ENCODE measurements around the gene CAPN3.

DNA sequence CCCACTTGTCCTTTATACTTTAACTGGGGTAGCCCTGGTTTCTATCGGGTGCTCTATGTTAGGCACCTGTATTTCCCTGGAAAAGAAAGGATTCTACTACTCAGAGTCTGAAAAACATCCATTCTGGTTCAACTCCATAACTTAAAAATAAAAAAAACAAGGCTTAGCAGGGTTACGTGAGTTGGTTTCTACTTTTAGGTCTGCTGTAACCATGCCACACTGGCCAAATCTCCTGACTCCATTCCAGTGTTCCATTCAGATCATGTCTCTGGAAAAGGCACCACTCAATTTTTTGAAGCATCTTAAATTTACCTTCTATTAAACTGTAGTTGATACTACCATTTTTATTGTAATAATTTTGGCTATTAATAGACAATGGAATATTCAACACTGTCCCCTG lies 62.1 kb downstream of the CAPN3 start:
- TF ChIP-seq TAF1 (IDR thresholded peaks at IDR 0.05; ENCODE audit: low read depth) (no peak), EP300 (IDR thresholded peaks at IDR 0.05; ENCODE audit: borderline replicate concordance) (no peak), FOXM1 (IDR thresholded peaks at IDR 0.05; ENCODE audit: borderline replicate concordance, low read depth) (no peak), TCF12 (IDR thresholded peaks at IDR 0.05; ENCODE audit: low read depth) (no peak), YY1 (IDR thresholded peaks at IDR 0.05; ENCODE audit: low read depth) (no peak), RAD21 (IDR thresholded peaks at IDR 0.05; ENCODE audit: low read depth) (no peak), EGR1 (IDR thresholded peaks at IDR 0.05) (no peak), TEAD4 (IDR thresholded peaks at IDR 0.05) (no peak)
- TF ChIP-seq, protein P1, sequence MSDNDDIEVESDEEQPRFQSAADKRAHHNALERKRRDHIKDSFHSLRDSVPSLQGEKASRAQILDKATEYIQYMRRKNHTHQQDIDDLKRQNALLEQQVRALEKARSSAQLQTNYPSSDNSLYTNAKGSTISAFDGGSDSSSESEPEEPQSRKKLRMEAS (IDR thresholded peaks at IDR 0.05) = no peak
- TF ChIP-seq, protein P2, sequence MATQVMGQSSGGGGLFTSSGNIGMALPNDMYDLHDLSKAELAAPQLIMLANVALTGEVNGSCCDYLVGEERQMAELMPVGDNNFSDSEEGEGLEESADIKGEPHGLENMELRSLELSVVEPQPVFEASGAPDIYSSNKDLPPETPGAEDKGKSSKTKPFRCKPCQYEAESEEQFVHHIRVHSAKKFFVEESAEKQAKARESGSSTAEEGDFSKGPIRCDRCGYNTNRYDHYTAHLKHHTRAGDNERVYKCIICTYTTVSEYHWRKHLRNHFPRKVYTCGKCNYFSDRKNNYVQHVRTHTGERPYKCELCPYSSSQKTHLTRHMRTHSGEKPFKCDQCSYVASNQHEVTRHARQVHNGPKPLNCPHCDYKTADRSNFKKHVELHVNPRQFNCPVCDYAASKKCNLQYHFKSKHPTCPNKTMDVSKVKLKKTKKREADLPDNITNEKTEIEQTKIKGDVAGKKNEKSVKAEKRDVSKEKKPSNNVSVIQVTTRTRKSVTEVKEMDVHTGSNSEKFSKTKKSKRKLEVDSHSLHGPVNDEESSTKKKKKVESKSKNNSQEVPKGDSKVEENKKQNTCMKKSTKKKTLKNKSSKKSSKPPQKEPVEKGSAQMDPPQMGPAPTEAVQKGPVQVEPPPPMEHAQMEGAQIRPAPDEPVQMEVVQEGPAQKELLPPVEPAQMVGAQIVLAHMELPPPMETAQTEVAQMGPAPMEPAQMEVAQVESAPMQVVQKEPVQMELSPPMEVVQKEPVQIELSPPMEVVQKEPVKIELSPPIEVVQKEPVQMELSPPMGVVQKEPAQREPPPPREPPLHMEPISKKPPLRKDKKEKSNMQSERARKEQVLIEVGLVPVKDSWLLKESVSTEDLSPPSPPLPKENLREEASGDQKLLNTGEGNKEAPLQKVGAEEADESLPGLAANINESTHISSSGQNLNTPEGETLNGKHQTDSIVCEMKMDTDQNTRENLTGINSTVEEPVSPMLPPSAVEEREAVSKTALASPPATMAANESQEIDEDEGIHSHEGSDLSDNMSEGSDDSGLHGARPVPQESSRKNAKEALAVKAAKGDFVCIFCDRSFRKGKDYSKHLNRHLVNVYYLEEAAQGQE (IDR thresholded peaks at IDR 0.05; ENCODE audit: low read depth) = no peak

Measured in Ishikawa (cell line).